ENCODE results near the gene SCFD2.
"Not testable (repeated sequence)": the region's sequence is repeated elsewhere in the genome, so short reads cannot be mapped to it uniquely, and the experiment has no call there.

The SCFD2 gene
- long read RNA-seq, partial matches to known transcripts, result 6 of 13 reads
- long read RNA-seq, other reads (novel, unspliced or antisense), result 7 of 13 reads

GRCh38 chr4:53365486-53366300, at the start of gene SCFD2:
Gene SCFD2, minus strand, starts transcription at chr4:53366061.
- Histone ChIP-seq H3K27ac (replicated peaks) (peak within 1 kb of the TSS; percentile 74), H3K27me3 (ENCODE audit: insufficient read depth, poor library complexity, severe bottlenecking) (no peaks in the 10 kb centered on the region), H3K4me3 (replicated peaks; ENCODE audit: insufficient read depth, low read length) (peak within 1 kb of the TSS; percentile 98)
- TF ChIP-seq, protein P1, sequence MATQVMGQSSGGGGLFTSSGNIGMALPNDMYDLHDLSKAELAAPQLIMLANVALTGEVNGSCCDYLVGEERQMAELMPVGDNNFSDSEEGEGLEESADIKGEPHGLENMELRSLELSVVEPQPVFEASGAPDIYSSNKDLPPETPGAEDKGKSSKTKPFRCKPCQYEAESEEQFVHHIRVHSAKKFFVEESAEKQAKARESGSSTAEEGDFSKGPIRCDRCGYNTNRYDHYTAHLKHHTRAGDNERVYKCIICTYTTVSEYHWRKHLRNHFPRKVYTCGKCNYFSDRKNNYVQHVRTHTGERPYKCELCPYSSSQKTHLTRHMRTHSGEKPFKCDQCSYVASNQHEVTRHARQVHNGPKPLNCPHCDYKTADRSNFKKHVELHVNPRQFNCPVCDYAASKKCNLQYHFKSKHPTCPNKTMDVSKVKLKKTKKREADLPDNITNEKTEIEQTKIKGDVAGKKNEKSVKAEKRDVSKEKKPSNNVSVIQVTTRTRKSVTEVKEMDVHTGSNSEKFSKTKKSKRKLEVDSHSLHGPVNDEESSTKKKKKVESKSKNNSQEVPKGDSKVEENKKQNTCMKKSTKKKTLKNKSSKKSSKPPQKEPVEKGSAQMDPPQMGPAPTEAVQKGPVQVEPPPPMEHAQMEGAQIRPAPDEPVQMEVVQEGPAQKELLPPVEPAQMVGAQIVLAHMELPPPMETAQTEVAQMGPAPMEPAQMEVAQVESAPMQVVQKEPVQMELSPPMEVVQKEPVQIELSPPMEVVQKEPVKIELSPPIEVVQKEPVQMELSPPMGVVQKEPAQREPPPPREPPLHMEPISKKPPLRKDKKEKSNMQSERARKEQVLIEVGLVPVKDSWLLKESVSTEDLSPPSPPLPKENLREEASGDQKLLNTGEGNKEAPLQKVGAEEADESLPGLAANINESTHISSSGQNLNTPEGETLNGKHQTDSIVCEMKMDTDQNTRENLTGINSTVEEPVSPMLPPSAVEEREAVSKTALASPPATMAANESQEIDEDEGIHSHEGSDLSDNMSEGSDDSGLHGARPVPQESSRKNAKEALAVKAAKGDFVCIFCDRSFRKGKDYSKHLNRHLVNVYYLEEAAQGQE (IDR thresholded peaks at IDR 0.05; ENCODE audit: insufficient replicate concordance, low read depth), result peak; percentile 13
- TF ChIP-seq POLR2AphosphoS5 (IDR thresholded peaks at IDR 0.05; ENCODE audit: low read depth) (0 out of 2 replicates have a peak, but pooled peaks have one; percentile 43), CTCF (IDR thresholded peaks at IDR 0.05; ENCODE audit: insufficient read depth, low read length) (no peak), GABPA (IDR thresholded peaks at IDR 0.05; ENCODE audit: low read depth) (peak; percentile 56; the same call in 1 of the 2 replicates), SPI1 (IDR thresholded peaks at IDR 0.05; ENCODE audit: borderline replicate concordance, low read depth) (peak; percentile 79; the same call in 1 of the 2 replicates)
- peak; percentile 96 to 99 for DNase-seq (ENCODE audit: low read depth in 1 of 2, low spot score in 1 of 2)

DNA sequence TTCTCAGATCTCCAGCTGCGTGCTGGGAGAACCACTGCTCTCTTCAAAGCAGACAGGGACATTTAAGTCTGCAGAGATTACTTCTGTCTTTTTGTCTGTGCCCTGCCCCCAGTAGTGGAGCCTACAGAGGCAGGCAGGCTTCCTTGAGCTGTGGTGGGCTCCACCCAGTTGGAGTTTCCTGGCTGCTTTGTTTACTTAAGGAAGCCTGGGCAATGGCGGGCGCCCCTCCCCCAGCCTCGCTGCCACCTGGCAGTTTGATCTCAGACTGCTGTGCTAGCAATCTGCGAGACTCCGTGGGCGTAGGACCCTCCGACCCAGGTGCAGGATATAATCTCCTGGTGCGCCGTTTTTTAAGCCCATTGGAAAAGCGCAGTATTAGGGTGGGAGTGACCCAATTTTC, 43.6 kb upstream of the SCFD2 start:
- H3K27me3 ChIP-seq (ENCODE audit: insufficient read depth, poor library complexity, severe bottlenecking); H3K4me3 ChIP-seq (replicated peaks; ENCODE audit: insufficient read depth, low read length); H3K27ac ChIP-seq (replicated peaks); DNase-seq (ENCODE audit: low read depth in 1 of 2, low spot score in 1 of 2): not testable (repeated sequence)

DNA sequence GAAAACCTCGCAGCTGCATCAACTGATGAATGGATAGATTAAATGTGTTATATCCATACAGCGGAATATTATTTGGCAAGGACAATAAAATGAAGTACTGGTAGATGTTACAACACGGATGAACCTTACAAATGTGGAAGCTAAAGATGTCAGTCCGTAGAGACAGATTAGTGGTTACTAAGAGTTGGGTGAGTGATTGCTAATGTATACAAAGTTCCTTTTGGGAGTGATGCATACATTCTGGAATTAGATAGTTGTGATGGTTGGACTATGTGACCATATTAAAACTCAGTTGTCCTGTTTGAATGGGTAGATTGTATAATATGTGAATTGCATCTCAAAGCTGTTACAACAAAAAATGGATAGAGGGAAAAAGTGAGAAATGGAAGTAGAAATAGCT, 14.4 kb upstream of the SCFD2 start:
- Histone ChIP-seq H3K27me3 (ENCODE audit: insufficient read depth, poor library complexity, severe bottlenecking) (no peaks in the 10 kb centered on the region), H3K27ac (replicated peaks) (no peak overlapping the region), H3K4me3 (replicated peaks; ENCODE audit: insufficient read depth, low read length) (no peak overlapping the region)
- DNase-seq (ENCODE audit: low read depth in 1 of 2, low spot score in 1 of 2), result no peak
- TF ChIP-seq CTCF (IDR thresholded peaks at IDR 0.05; ENCODE audit: insufficient read depth, low read length) (no peak), GABPA (IDR thresholded peaks at IDR 0.05; ENCODE audit: low read depth) (no peak), SPI1 (IDR thresholded peaks at IDR 0.05; ENCODE audit: borderline replicate concordance, low read depth) (no peak), POLR2AphosphoS5 (IDR thresholded peaks at IDR 0.05; ENCODE audit: low read depth) (no peak)
- TF ChIP-seq, protein P1 (IDR thresholded peaks at IDR 0.05; ENCODE audit: insufficient replicate concordance, low read depth), result no peak

GRCh38 chr4:53378171-53378482, 12.3 kb upstream of the SCFD2 start:
- H3K4me3 ChIP-seq (replicated peaks; ENCODE audit: insufficient read depth, low read length), result peak overlapping the region; percentile 81
- peak overlapping the region; percentile 83 for H3K27ac ChIP-seq (replicated peaks)
- DNase-seq (ENCODE audit: low read depth in 1 of 2, low spot score in 1 of 2), result no peak
- no peak for TF ChIP-seq POLR2AphosphoS5 (IDR thresholded peaks at IDR 0.05; ENCODE audit: low read depth)
- H3K27me3 ChIP-seq (ENCODE audit: insufficient read depth, poor library complexity, severe bottlenecking), result no peaks in the 10 kb centered on the region

All from HL-60 (cell line).